Neuronal stem cell (in vitro differentiated cells): ENCODE measurements around the gene CAD.

ENCODE experiments used
- DNase-seq: peaks from one replicate; pipeline ENCODE4 v3.0.0-alpha.2; 2013; ENCODE audit warnings: low spot score
- H2AFZ ChIP-seq: one replicate; pipeline ENCODE4 v1.6.1; 2013; ENCODE audit warnings: mild to moderate bottlenecking, low read length, inconsistent platforms
- H2AK5ac ChIP-seq: 2 replicates; pipeline ENCODE4 v1.6.1; 2013; ENCODE audit warnings: low read depth, mild to moderate bottlenecking, inconsistent platforms, low read length, moderate library complexity, mixed read lengths
- H2BK120ac ChIP-seq: 2 replicates; pipeline ENCODE4 v1.6.1; 2013; ENCODE audit warnings: low read depth, mild to moderate bottlenecking, inconsistent platforms, low read length, moderate library complexity, mixed read lengths
- H2BK12ac ChIP-seq: one replicate; pipeline ENCODE4 v1.6.1; 2013; ENCODE audit warnings: low read length, inconsistent platforms
- H2BK15ac ChIP-seq: 2 replicates; pipeline ENCODE4 v1.6.1; 2013; ENCODE audit warnings: mild to moderate bottlenecking, low read length, inconsistent platforms, mixed read lengths
- H2BK5ac ChIP-seq: one replicate; pipeline ENCODE4 v1.6.1; 2013; ENCODE audit warnings: inconsistent platforms, mild to moderate bottlenecking, low read length, moderate library complexity
- H3K14ac ChIP-seq: one replicate; pipeline ENCODE4 v1.6.1; 2013; ENCODE audit warnings: low read length, inconsistent platforms
- H3K18ac ChIP-seq: 2 replicates; pipeline ENCODE4 v1.6.1; 2013; ENCODE audit warnings: low read length, inconsistent platforms
- H3K23ac ChIP-seq: 2 replicates; pipeline ENCODE4 v1.6.1; 2013; ENCODE audit warnings: low read depth, mild to moderate bottlenecking, mixed read lengths, low read length, inconsistent platforms; ENCODE audit not compliant: poor library complexity
- H3K27ac ChIP-seq: replicated peaks from 3 replicates; pipeline ENCODE4 v1.5.1; 2013; ENCODE audit warnings: low read length, inconsistent platforms
- H3K27me3 ChIP-seq, 3 experiments: 2 replicates each; pipeline ENCODE4 v1.6.1; 2013; ENCODE audit warnings: low read length in 3 of 3, mild to moderate bottlenecking in 2 of 3, inconsistent platforms in 1 of 3, low read depth in 1 of 3, mixed read lengths in 1 of 3, moderate library complexity in 1 of 3; ENCODE audit not compliant: control insufficient read depth in 3 of 3, insufficient read depth in 3 of 3
- H3K36me3 ChIP-seq, 2 donors: replicated peaks in 1 of 2; 2 replicates each; pipeline ENCODE4 v1.6.1; 2013; ENCODE audit warnings: low read length in 2 of 2; ENCODE audit not compliant: control insufficient read depth in 2 of 2, insufficient read depth in 2 of 2
- H3K4ac ChIP-seq: 2 replicates; pipeline ENCODE4 v1.6.1; 2013; ENCODE audit warnings: inconsistent platforms, mild to moderate bottlenecking, low read length, moderate library complexity
- H3K4me1 ChIP-seq, 2 donors: 1 replicate in 1 of 2; 2 replicates in 1 of 2; pipeline ENCODE4 v1.6.1; 2013; ENCODE audit warnings: low read length in 2 of 2, low read depth in 1 of 2; ENCODE audit not compliant: control insufficient read depth in 2 of 2, insufficient read depth in 1 of 2
- H3K4me2 ChIP-seq: one replicate; pipeline ENCODE4 v1.6.1; 2013; ENCODE audit warnings: mild to moderate bottlenecking, low read length, inconsistent platforms; ENCODE audit not compliant: insufficient read depth, poor library complexity, severe bottlenecking
- H3K4me3 ChIP-seq, 2 donors: 2 replicates each; pipeline ENCODE4 v1.5.1; 2013; ENCODE audit warnings: low read length in 2 of 2, mild to moderate bottlenecking in 2 of 2, inconsistent platforms in 1 of 2, moderate library complexity in 1 of 2
- H3K79me1 ChIP-seq: one replicate; pipeline ENCODE4 v1.6.1; 2013; ENCODE audit warnings: low read depth, mild to moderate bottlenecking, inconsistent platforms, low read length, moderate library complexity
- H3K9ac ChIP-seq: one replicate; pipeline ENCODE4 v1.6.1; 2013; ENCODE audit warnings: mild to moderate bottlenecking, low read depth, low read length, inconsistent platforms; ENCODE audit not compliant: poor library complexity
- H3K9me3 ChIP-seq, 2 donors: replicated peaks in 1 of 2; 2 replicates each; pipeline versions ENCODE3 to v1.6.1; 2013; ENCODE audit warnings: low read length in 2 of 2, mild to moderate bottlenecking in 2 of 2, inconsistent platforms in 1 of 2, low read depth in 1 of 2, mixed read lengths in 1 of 2, moderate library complexity in 1 of 2; ENCODE audit not compliant: control insufficient read depth in 2 of 2, insufficient read depth in 1 of 2
- H4K8ac ChIP-seq: one replicate; pipeline ENCODE4 v1.6.1; 2013; ENCODE audit warnings: low read depth, mild to moderate bottlenecking, inconsistent platforms, low read length, moderate library complexity
- H4K91ac ChIP-seq: one replicate; pipeline ENCODE4 v1.6.1; 2013; ENCODE audit warnings: low read length, low read depth, mild to moderate bottlenecking, inconsistent platforms; ENCODE audit not compliant: poor library complexity
- WGBS, 2 donors: extraction: QIAGEN DNeasy Blood & Tissue Kit; methylation state at CpG; one replicate each; pipeline ENCODE4 v1.1.7; 2013; ENCODE audit warnings: missing lambda C conversion rate in 2 of 2, mixed read lengths in 1 of 2; ENCODE audit not compliant: insufficient read length in 2 of 2, insufficient replicate concordance in 1 of 2; ENCODE audit errors: extremely low coverage in 2 of 2; 5-methylcytosine and 5-hydroxymethylcytosine counted together

CAD gene

DNA sequence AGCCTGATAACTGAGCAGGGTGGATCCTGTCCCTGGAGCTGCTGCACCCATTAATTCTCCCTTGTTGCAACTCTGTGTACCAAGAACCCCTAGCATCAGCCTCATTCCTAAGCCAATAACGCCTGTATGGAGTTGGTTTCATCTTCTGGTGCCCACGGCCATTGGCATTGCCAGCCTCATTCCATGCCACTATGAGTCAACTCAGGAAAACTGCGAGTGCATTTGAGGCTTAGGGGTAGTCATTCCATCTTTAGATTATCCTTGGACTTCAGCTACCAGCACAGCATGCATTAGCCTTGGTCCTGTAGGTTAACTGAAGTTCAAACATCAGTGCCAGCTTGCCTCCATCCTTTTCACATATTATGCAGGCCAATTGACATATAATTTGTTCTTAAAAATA, 63.7 kb downstream of the CAD start:
- H3K9me3 ChIP-seq = no peaks in the 10 kb centered on the region
- no peak overlapping the region for H2AFZ ChIP-seq
- no peak overlapping the region for H2BK15ac ChIP-seq
- H3K36me3 ChIP-seq = no peaks in the 10 kb centered on the region
- no peak for DNase-seq
- H3K4ac ChIP-seq = no peak overlapping the region
- H3K14ac ChIP-seq = no peak overlapping the region
- no peak overlapping the region for H3K23ac ChIP-seq
- no peak overlapping the region for H3K4me3 ChIP-seq
- H2BK12ac ChIP-seq = no peak overlapping the region
- peaks cover 0 to 75% (median 2%) of the 10 kb centered on the region in 3 experiments for H3K27me3 ChIP-seq
- no peak overlapping the region for H4K91ac ChIP-seq
- no peak overlapping the region for H3K4me2 ChIP-seq
- no CpG with 5 or more reads among the region's 3 CpGs for WGBS, 2 donors
- H3K9ac ChIP-seq = no peak overlapping the region
- no peak overlapping the region for H3K27ac ChIP-seq
- no peak overlapping the region for H2BK5ac ChIP-seq
- no peak overlapping the region for H3K18ac ChIP-seq
- no peak overlapping the region for H4K8ac ChIP-seq
- H3K4me1 ChIP-seq = peaks cover 0 to 7% of the 10 kb centered on the region in 2 donors
- no peak overlapping the region for H2AK5ac ChIP-seq
- H3K79me1 ChIP-seq = no peaks in the 10 kb centered on the region
- H2BK120ac ChIP-seq = no peak overlapping the region

DNA sequence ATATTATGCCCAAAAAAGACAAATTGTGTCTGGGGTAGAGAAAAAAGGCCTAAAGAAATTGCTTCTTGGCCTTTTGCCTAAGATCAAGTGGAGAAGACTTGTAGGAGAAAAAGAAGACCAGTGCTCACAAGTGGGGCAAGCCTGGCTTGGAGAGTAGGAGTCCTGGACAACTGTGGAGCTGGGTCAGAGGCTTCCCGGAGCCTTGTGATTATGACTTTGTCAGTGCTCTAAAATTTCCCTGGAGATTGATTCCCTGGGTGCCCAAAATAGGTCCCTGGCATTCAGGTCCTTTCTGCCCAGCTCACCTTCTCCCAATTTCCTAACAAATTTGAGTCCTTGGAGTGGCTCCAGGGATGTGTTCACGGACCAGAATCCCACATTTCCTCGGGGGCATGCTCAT, 64.3 kb downstream of the CAD start:
- H3K9ac ChIP-seq = no peak overlapping the region
- no peak for DNase-seq
- H3K4me3 ChIP-seq = no peak overlapping the region
- H3K27me3 ChIP-seq = peaks cover 0 to 76% (median 2%) of the 10 kb centered on the region in 3 experiments
- no peak overlapping the region for H3K27ac ChIP-seq
- no peak overlapping the region for H2AK5ac ChIP-seq
- H4K91ac ChIP-seq = no peak overlapping the region
- no peak overlapping the region for H3K4me2 ChIP-seq
- H3K79me1 ChIP-seq = no peaks in the 10 kb centered on the region
- no peak overlapping the region for H3K18ac ChIP-seq
- no peak overlapping the region for H2BK5ac ChIP-seq
- H2BK12ac ChIP-seq = no peak overlapping the region
- H2AFZ ChIP-seq = no peak overlapping the region
- H3K4ac ChIP-seq = no peak overlapping the region
- no peak overlapping the region for H3K23ac ChIP-seq
- WGBS, 2 donors = no CpG with 5 or more reads among the region's 3 CpGs
- no peaks in the 10 kb centered on the region for H3K9me3 ChIP-seq
- no peak overlapping the region for H3K14ac ChIP-seq
- no peak overlapping the region for H2BK120ac ChIP-seq
- H2BK15ac ChIP-seq = no peak overlapping the region
- no peaks in the 10 kb centered on the region for H3K36me3 ChIP-seq
- no peak overlapping the region for H4K8ac ChIP-seq
- H3K4me1 ChIP-seq = peaks cover 0 to 7% of the 10 kb centered on the region in 2 donors

DNA sequence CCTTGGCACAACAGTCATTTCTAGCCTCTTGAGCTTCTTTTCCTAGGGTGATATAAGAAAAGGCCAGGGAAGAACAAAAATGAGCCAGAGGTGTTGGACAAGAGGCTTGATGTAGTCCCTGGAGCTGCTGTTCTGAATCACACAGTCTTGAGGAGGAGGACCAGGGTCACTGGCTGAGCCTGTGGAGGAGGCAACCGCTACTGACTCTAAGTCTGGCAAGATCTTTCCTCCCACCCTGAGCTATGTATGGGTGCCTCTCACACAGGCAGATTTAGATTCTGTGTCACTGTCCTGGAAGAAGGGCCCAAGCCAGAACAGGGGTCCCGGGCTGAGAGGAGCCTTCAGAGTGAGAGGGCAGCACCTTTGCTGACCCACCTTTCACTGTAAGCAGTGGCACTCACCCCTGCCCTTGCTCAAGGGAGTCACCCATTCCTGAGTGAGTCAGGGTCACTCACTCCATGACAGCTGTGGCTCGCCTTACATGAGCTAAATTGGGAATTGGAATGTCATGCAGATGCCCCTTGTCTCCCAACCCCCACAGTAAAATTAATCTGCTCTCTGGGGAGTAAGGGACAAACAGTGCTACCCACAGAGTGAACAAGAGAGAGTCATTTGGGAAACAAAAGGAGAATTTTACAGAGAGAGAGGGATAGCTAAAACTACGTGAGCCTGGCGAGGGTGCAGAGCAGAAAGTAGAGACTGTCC, 64.8 kb downstream of the CAD start, which contains the start of gene TRIM54:
TRIM54 (plus strand) TSS at position 575 of the 705 bp plus-strand sequence. CDS start 303 bp downstream, outside the sequence.
- Histone ChIP-seq H2BK120ac (no peak within 1 kb of the TSS), H4K8ac (no peak within 1 kb of the TSS), H2BK5ac (no peak within 1 kb of the TSS), H3K36me3 (no peaks in the 10 kb centered on the region), H3K9ac (peak within 1 kb of the TSS; percentile 65), H2AK5ac (peak within 1 kb of the TSS; percentile 66), H3K14ac (no peak within 1 kb of the TSS), H2BK12ac (peak within 1 kb of the TSS; percentile 79), H3K4ac (peak within 1 kb of the TSS; percentile 19), H3K4me1 (peaks cover 0 to 7% of the 10 kb centered on the region in 2 donors), H3K27me3 (peaks cover 0 to 78% (median 2%) of the 10 kb centered on the region in 3 experiments), H3K27ac (no peak within 1 kb of the TSS), H3K79me1 (no peaks in the 10 kb centered on the region), H3K4me3 (no peak within 1 kb of the TSS), H3K18ac (no peak within 1 kb of the TSS), H3K4me2 (no peak within 1 kb of the TSS), H2AFZ (no peak within 1 kb of the TSS), H3K9me3 (no peaks in the 10 kb centered on the region), H3K23ac (peak within 1 kb of the TSS; percentile 95), H2BK15ac (peak within 1 kb of the TSS; percentile 33), H4K91ac (no peak within 1 kb of the TSS)
- no CpG with 5 or more reads among the region's 5 CpGs for WGBS, 2 donors
- no peak for DNase-seq

DNA sequence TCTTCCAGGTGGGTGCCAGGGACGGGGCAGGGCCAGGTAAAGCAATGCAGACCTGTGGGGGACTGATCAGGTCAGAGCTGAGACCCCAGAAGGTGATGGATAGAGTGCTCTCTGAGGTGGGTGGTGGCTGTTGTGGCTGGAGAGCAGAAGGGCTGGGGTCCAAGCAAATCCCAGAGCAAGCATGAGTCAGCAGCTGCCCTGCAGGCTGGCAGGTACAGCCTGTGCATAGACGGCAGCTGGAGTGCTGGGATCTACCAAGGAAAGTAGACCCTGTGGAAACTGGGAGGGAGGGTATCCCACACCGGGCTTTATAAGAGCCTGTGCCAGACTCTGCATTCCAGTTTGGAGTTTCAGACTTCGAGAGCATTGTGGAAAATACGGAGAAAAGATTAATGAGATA, 65.7 kb downstream of the CAD start:
- WGBS, 2 donors = no CpG with 5 or more reads among the region's 5 CpGs
- H4K91ac ChIP-seq = no peak overlapping the region
- no peaks in the 10 kb centered on the region for H3K79me1 ChIP-seq
- no peak overlapping the region for H2AFZ ChIP-seq
- peak overlapping the region; percentile 95 for H3K23ac ChIP-seq
- H3K4me3 ChIP-seq = no peak overlapping the region
- peak overlapping the region; percentile 79 for H2BK12ac ChIP-seq
- H3K14ac ChIP-seq = no peak overlapping the region
- H2BK5ac ChIP-seq = no peak overlapping the region
- H3K4me2 ChIP-seq = no peak overlapping the region
- peak overlapping the region; percentile 65 for H3K9ac ChIP-seq
- H3K9me3 ChIP-seq = no peaks in the 10 kb centered on the region
- no peak overlapping the region for H2BK120ac ChIP-seq
- H3K4me1 ChIP-seq = peaks cover 0 to 7% of the 10 kb centered on the region in 2 donors
- H3K18ac ChIP-seq = no peak overlapping the region
- H3K36me3 ChIP-seq = no peaks in the 10 kb centered on the region
- peak overlapping the region; percentile 33 for H2BK15ac ChIP-seq
- peaks cover 0 to 81% (median 2%) of the 10 kb centered on the region in 3 experiments for H3K27me3 ChIP-seq
- H4K8ac ChIP-seq = no peak overlapping the region
- H3K4ac ChIP-seq = peak overlapping the region; percentile 19
- no peak for DNase-seq
- H2AK5ac ChIP-seq = peak overlapping the region; percentile 66
- no peak overlapping the region for H3K27ac ChIP-seq
